Endothelial cell (in vitro differentiated cells): ENCODE results near the gene HAT1. TPM values are rescaled to one million over a fixed set of nuclear protein-coding genes. Genes with fewer than 3 reads are reported as not detected.

Source experiments
- DNase-seq: peaks from one replicate; pipeline ENCODE4 v3.0.0; 2021; ENCODE audit warnings: low spot score
- H3K27ac Mint-ChIP-seq: one replicate; pipeline ENCODE4 v1.8.0; 2021; ENCODE audit warnings: mixed read lengths, inconsistent platforms; ENCODE audit not compliant: unreplicated experiment
- H3K27me3 Mint-ChIP-seq: one replicate; pipeline ENCODE4 v1.8.0; 2021; ENCODE audit warnings: mild to moderate bottlenecking, moderate library complexity, mixed read lengths, inconsistent platforms; ENCODE audit not compliant: unreplicated experiment
- H3K36me3 Mint-ChIP-seq: one replicate; pipeline ENCODE4 v1.8.0; 2021; ENCODE audit warnings: mild to moderate bottlenecking, low read depth, mixed read lengths, inconsistent platforms; ENCODE audit not compliant: unreplicated experiment
- H3K4me1 Mint-ChIP-seq: one replicate; pipeline ENCODE4 v1.8.0; 2021; ENCODE audit warnings: mild to moderate bottlenecking, mixed read lengths, inconsistent platforms; ENCODE audit not compliant: unreplicated experiment
- H3K4me3 Mint-ChIP-seq: one replicate; pipeline ENCODE4 v1.8.0; 2021; ENCODE audit warnings: mild to moderate bottlenecking, mixed read lengths, inconsistent platforms; ENCODE audit not compliant: unreplicated experiment
- H3K9me3 Mint-ChIP-seq: one replicate; pipeline ENCODE4 v1.8.0; 2021; ENCODE audit warnings: mixed read lengths, inconsistent platforms; ENCODE audit not compliant: unreplicated experiment
- total RNA-seq: library from RNA; stranded (reverse); fragmentation: NEBNext Ultra II Directional; extraction: Animal tissue kit (Norgen Biotek cat#: 25700); gene quantifications from one replicate; pipeline ENCODE4 v1.2.1, GENCODE V29; 2021; ENCODE audit not compliant: unreplicated experiment
- TF ChIP-seq, protein P1 (sequence below): fragments of 200-600 bp; sonication (generic); IDR thresholded peaks from one replicate; pipeline ENCODE4 v1.5.0; 2021; ENCODE audit warnings: antibody characterized with exemption; ENCODE audit not compliant: unreplicated experiment

The HAT1 gene
- total RNA-seq, 1 donor from 2014 or later, result 22.8 TPM

- Mint-ChIP-seq H3K4me3 (no peak overlapping the region), H3K4me1 (no peaks in the 10 kb centered on the region), H3K9me3 (no peaks in the 10 kb centered on the region), H3K36me3 (no peaks in the 10 kb centered on the region), H3K27me3 (no peaks in the 10 kb centered on the region), H3K27ac (no peak overlapping the region)
- TF ChIP-seq, protein P1, sequence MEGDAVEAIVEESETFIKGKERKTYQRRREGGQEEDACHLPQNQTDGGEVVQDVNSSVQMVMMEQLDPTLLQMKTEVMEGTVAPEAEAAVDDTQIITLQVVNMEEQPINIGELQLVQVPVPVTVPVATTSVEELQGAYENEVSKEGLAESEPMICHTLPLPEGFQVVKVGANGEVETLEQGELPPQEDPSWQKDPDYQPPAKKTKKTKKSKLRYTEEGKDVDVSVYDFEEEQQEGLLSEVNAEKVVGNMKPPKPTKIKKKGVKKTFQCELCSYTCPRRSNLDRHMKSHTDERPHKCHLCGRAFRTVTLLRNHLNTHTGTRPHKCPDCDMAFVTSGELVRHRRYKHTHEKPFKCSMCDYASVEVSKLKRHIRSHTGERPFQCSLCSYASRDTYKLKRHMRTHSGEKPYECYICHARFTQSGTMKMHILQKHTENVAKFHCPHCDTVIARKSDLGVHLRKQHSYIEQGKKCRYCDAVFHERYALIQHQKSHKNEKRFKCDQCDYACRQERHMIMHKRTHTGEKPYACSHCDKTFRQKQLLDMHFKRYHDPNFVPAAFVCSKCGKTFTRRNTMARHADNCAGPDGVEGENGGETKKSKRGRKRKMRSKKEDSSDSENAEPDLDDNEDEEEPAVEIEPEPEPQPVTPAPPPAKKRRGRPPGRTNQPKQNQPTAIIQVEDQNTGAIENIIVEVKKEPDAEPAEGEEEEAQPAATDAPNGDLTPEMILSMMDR, result no peak
- no peak for DNase-seq
Observed at GRCh38 chr2:171965661-171966060, 43.4 kb downstream of the HAT1 start.

DNA sequence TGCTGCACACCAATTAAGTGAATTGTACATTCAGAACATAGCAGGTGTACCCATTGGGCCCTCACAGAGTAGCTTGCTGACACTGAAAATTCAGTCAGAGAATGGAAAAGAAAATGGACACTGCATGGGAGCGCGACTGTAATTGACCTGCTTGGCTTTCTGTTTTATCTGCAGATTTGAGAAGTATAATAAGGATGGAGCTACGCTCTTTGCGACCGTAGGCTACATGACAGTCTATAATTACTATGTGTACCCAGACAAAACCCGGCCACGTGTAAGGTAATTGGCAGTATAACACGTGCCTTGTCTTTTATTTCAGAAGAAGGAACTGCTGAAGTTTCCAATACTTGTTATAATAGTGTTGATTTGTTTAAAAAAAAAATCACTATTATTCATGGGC lies 44.0 kb downstream of the HAT1 start:
- no peak for DNase-seq
- Mint-ChIP-seq H3K4me3 (no peak overlapping the region), H3K36me3 (no peaks in the 10 kb centered on the region), H3K9me3 (no peaks in the 10 kb centered on the region), H3K27ac (no peak overlapping the region), H3K4me1 (no peaks in the 10 kb centered on the region), H3K27me3 (no peaks in the 10 kb centered on the region)
- TF ChIP-seq, protein P1, result no peak

DNA sequence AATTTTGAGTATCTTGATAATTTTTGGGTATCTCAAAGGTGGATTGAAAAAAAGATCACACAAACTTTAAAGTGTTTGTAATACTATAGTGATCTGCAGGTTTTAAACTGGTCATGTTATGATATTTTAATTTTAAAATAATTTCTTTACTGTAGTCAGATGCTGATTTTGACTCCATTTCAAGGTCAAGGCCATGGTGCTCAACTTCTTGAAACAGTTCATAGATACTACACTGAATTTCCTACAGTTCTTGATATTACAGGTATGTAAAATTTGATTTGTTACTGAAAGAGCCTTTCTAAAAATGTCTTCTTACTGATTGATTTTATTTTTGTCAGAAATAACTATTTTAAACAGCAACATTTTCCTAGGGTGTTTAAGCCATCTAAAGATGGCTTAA lies 44.4 kb downstream of the HAT1 start:
- H3K4me3 Mint-ChIP-seq, result no peak overlapping the region
- TF ChIP-seq, protein P1, result no peak
- H3K4me1 Mint-ChIP-seq, result no peaks in the 10 kb centered on the region
- no peak for DNase-seq
- H3K36me3 Mint-ChIP-seq, result no peaks in the 10 kb centered on the region
- H3K9me3 Mint-ChIP-seq, result no peaks in the 10 kb centered on the region
- peaks cover 1% of the 10 kb centered on the region for H3K27me3 Mint-ChIP-seq
- no peak overlapping the region for H3K27ac Mint-ChIP-seq

- Mint-ChIP-seq H3K4me3 (no peak overlapping the region), H3K36me3 (peaks cover 4% of the 10 kb centered on the region), H3K4me1 (peaks cover 3% of the 10 kb centered on the region), H3K9me3 (no peaks in the 10 kb centered on the region), H3K27me3 (peaks cover 1% of the 10 kb centered on the region), H3K27ac (no peak overlapping the region)
- TF ChIP-seq, protein P1, result no peak
- no peak for DNase-seq
Observed at GRCh38 chr2:171968509-171968908, 46.2 kb downstream of the HAT1 start.

DNA sequence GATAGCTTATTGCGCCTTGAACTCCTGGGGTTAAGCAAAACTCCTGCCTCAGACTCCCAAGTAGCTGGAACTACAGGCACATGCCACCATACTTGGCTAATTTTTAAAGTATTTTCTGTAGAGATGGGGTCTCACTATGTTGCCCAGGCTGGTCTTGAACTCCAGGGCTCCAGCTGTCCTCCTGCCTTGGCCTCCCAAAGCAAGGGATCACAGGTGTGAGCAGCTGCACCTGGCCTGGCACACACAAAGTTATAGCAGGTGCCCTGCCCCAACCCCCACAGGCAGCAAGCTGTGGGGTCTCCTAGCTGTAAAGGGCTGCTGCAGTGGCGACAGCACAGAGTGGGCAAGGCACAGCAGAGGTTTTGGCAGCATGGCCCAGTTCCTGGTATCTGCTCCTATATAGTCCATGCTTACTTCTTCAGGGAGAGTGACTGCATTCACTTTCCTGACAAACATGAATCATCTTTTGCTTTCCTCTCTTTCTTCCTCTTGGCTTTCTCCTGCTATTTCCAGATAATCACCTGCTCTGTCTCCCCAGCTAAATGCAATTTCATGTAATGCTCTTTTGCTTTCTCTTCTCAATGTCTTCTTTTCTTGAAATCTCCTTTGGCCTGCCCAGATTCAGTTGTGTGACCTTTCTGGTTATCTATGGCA lies 50.2 kb downstream of the HAT1 start:
- H3K4me3 Mint-ChIP-seq, result no peak overlapping the region
- no peaks in the 10 kb centered on the region for H3K9me3 Mint-ChIP-seq
- no peak overlapping the region for H3K27ac Mint-ChIP-seq
- H3K27me3 Mint-ChIP-seq, result peaks cover 1% of the 10 kb centered on the region
- peaks cover 5% of the 10 kb centered on the region for H3K36me3 Mint-ChIP-seq
- no peak for DNase-seq
- peaks cover 4% of the 10 kb centered on the region for H3K4me1 Mint-ChIP-seq
- TF ChIP-seq, protein P1, result no peak
